ENCODE results near the gene RARB. TPM values are rescaled to one million over a fixed set of nuclear protein-coding genes. Genes with fewer than 3 reads are reported as not detected.

Gene RARB
- total and polyA plus RNA-seq, 2 of the 13 experiments (the other 11 are each of a cell fraction or from before 2014, with no cell fraction given): 0.16 TPM; not detected in 1

- Histone ChIP-seq H3K4me1 (ENCODE audit: insufficient read depth, low read length) (no peaks in the 10 kb centered on the region), H4K20me1 (ENCODE audit: insufficient read depth, low read length) (no peaks in the 10 kb centered on the region), H2AFZ (ENCODE audit: low read length) (no peak overlapping the region), H3K36me3 (replicated peaks in 1 of 2; ENCODE audit: control insufficient read depth in 1 of 2, insufficient read depth in 2 of 2, low read length in 2 of 2) (no peaks in the 10 kb centered on the region), H3K9me3 (ENCODE audit: low read length) (no peaks in the 10 kb centered on the region), H3K79me2 (ENCODE audit: insufficient read depth, low read length) (no peaks in the 10 kb centered on the region), H3K27me3 (ENCODE audit: control insufficient read depth in 1 of 2, insufficient read depth in 2 of 2, low read length in 2 of 2) (no peaks in the 10 kb centered on the region; a peak in 2 of 5 replicates), H3K27ac (ENCODE audit: extremely low read length, insufficient read depth, low read length) (no peak overlapping the region), H3K4me3 (replicated peaks in 1 of 3; ENCODE audit: insufficient read depth in 1 of 3, low read depth in 2 of 3, low read length in 3 of 3) (no peak overlapping the region), H3K4me2 (ENCODE audit: low read depth, low read length) (no peak overlapping the region), H3K9ac (ENCODE audit: insufficient read depth, low read depth, low read length) (no peak overlapping the region)
- ATAC-seq (no peak), DNase-seq (ENCODE audit: low spot score) (no peak), FAIRE-seq (no peak)
- WGBS (ENCODE audit: low lambda C conversion rate): 13% methylated on average over 1 of the region's 4 CpGs
- ChIA-PET CTCF (ENCODE audit: low intra/inter-chr PET ratio, low total read pairs) (no interaction called here), POLR2A (no interaction called here)
- BruUV-seq (replicated peaks): no TSS peak
- TF ChIP-seq SRF (IDR thresholded peaks at IDR 0.05; ENCODE audit: low read depth, low read length) (no peak), SMAD9 (CRISPR knock-in tag; IDR thresholded peaks at IDR 0.05) (no peak), ATF1 (CRISPR knock-in tag; IDR thresholded peaks at IDR 0.05) (no peak), TCF7L2 (IDR thresholded peaks at IDR 0.05; ENCODE audit: low read depth, low read length) (no peak), DMTF1 (CRISPR knock-in tag; IDR thresholded peaks at IDR 0.05) (no peak), ZIK1 (CRISPR knock-in tag; IDR thresholded peaks at IDR 0.05; ENCODE audit: borderline replicate concordance, low read depth) (no peak), DDIT3 (CRISPR knock-in tag; IDR thresholded peaks at IDR 0.05) (no peak)
- in situ Hi-C loops (cut with HindIII; ENCODE audit: extremely low pct_ligation_motif_present, low pct_unique_long_range_greater_than_20kb): no loop called here
- intact Hi-C loops (cut with micrococcal nuclease; ENCODE audit: unreplicated experiment): no loop called here
These were observed 148.1 kb downstream of the RARB start for GRCh38 chr3:25576146-25576545.

Data from HepG2 (cell line).